Myocyte (in vitro differentiated cells): Measurements from ENCODE around the gene UBE2L3. TPM values are rescaled to one million over a fixed set of nuclear protein-coding genes. Genes with fewer than 3 reads are reported as not detected.
A peak's percentile ranks its signal among the peaks of the same experiment; 100 is the strongest.
"Not testable (repeated sequence)": the region's sequence is repeated elsewhere in the genome, so short reads cannot be mapped to it uniquely, and the experiment has no call there.

Experiments used
- DNase-seq: peaks from one replicate; pipeline ENCODE4 v3.0.0-alpha.2; 2012; ENCODE audit warnings: low read depth
- polyA plus RNA-seq: library from polyadenylated mRNA; unstranded; fragments of >200 nt; gene quantifications from one replicate; pipeline ENCODE4 v1.2.1, GENCODE V29; 2012; ENCODE audit warnings: missing spikeins
- total RNA-seq: library from RNA; depleted of rRNA; stranded (reverse); fragments of >200 nt; gene quantifications from 2 replicates; pipeline ENCODE4 v1.2.3, GENCODE V29; 2014

Gene UBE2L3
- total RNA-seq = 70.4 TPM in 2 replicates
- 64.8 TPM for polyA plus RNA-seq

DNA sequence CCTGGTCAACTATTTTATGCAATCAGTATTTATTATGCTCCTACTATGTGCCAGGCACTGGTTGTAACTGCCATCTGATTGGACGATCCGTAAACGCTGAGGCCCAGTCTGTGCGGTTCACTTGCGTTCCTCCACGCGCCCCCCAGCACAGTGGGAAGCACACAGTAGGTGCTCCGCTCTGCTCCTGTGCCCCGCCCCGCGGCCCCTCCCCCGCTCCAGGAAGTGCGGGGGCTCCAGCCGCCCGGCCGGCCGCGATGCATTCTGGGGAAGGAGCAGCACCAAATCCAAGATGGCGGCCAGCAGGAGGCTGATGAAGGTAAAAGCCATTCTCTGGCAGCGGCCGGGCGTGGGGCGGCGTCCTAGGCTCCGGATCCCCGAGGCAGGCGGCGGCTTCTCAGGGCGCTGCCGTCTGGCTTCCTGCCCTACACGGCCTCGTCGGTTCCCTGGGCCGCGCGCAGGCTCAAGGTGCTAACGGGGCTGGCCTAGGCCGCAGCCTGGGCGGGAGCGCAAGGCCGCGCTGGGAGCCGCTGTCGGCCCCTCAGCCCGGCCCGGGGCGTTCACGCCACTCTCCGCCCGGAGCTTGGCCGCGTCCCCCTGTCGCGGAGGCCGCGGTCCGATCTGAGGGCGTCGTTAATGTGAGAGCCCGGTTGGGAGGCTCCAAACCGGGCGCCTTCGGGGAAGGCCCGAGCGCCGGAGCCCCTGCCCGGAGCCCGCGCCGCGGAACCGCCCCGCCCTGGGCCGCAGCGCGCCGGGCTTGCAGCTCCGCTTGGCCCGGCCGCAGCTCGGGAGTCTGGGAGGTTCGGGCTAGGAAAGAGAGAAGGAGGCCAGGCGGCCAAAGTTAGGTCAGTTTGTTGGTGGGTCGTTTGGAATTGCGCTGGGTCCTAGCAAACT lies at the start of gene UBE2L3:
Gene UBE2L3 (plus strand): TSS at position 259 of the 891 bp plus-strand sequence. CDS start 31 bp downstream, at position 290.
- DNase-seq = peak; percentile 84

DNA sequence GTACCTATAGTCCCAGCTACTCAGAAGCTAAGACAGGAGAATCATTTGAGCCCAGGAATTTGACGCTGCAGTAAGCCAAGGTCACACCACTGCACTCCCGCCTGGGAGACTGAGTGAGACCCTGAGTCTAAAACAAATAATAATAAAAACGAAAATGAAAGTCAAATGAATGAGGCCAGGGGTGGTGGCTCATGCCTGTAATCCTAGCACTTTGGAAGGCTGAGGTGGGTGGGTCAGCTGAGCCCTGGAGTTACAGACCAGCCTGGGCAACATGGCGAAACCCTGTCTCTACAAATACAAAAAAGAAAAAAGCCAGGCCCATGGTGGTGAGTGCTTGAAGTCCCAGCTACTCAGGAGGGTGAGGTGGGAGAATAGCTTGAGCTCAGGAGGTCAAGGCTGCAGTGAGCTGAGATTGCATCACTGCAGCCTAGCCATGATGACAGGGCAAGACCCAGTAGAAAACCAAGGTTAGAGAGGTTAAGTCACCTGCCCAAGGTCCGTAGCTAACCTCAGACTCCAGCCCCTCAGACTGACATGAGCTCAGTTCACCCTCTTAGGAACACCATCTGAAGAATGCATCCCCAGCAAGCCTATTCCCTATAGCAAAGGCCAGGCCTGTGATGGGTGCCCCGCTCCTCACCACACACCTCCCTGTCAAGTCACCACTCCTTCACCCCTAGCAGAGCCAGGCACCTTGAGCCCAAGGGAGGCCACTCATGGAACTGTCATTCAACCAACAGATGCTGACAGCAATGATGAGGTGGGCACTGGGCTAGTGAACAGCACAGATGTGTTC lies 40.6 kb upstream of the UBE2L3 start:
- not testable (repeated sequence) for DNase-seq

DNA sequence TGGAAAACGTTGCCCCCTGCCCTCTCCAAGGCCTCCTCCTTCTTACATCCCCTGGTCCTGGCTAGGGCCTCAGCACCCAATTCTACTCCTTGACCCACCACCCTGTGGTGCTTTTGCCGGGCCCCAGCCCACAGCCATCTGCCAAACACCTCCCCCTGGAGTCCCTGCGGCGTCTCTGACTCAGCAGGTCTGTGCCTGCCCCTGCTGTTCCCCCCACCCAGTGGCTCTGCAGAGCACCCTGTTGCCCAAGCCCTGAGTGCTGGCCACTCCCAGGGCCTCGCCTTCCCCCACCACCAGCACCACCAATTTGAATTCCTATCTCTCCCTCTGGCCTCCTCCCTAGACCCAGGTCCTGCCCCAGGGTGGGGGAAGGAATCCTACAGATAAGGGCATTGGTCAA lies 36.0 kb upstream of the UBE2L3 start:
- DNase-seq = not testable (repeated sequence)

DNA sequence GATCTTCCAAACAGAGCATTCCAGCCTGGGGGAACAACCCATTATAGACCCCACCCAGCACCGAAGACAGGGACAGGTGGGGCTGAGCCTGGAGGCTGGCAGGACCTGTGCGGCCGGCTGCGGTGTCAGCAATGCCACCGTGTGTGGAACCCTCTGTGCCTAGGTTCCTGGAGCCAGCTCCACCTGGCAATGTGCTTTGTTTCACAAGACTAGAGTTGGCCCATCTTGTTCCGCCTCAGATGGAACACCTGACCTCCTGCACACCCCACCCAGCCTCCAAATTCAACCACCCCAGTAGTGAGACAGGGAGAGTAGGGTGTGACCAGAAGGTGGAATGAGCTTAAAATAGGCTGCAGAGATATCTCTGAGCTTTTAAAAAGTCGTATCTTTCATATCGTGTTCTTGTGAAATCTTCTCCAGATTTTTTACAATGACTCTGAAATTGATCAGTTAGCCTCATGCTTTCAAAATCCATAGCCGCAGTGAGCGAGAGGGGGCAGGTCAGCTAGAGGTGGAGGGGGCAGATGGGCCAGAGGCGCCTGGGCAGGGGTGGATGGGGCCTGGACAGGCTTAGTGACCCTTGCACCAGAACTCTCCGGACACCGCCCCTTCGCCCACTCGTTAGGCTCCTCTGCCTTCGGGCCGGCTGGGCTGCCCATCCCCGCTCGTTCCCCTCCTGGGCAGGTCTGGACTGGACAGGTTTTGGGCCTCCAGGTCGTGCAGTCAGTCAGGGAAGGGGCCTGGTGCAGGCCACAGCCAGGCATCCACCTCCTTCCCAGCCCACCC lies 34.5 kb upstream of the UBE2L3 start:
- not testable (repeated sequence) for DNase-seq

DNA sequence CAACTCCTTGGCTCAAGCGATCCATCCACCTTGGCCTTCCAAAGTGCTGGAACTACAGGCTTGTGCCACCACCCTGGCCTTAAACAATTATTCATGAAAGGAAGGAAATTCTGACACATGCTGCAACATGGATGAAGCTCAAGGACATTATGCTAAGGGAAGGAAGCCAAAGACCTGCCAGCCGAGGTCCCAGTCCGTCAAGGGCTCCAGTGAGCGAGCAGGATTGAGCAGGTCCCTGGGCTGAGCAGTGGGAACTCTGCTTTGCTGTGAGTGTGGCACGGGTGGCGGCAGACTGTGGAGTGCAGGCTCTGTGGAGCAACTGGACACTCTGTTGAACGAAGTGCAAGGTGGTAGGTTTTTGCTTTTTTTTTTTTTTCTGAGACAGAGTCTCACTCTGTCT lies 27.7 kb upstream of the UBE2L3 start:
- not testable (repeated sequence) for DNase-seq

- not testable (repeated sequence) for DNase-seq
These were observed 22.8 kb upstream of the UBE2L3 start for GRCh38 chr22:21544432-21545322.

- not testable (repeated sequence) for DNase-seq
These were observed 18.0 kb upstream of the UBE2L3 start for GRCh38 chr22:21549558-21549957.

- not testable (repeated sequence) for DNase-seq
These were observed 17.4 kb upstream of the UBE2L3 start for GRCh38 chr22:21550008-21550677.

GRCh38 chr22:21550678-21551047 lies 16.9 kb upstream of the UBE2L3 start:
- not testable (repeated sequence) for DNase-seq

- DNase-seq = not testable (repeated sequence)
These were observed 16.2 kb upstream of the UBE2L3 start, which contains the start of gene RIMBP3C for GRCh38 chr22:21551361-21551760. TSS of gene RIMBP3C (minus strand) at chr22:21551461. CDS start at chr22:21550976, 485 bp downstream.

- not testable (repeated sequence) for DNase-seq
These were observed 8.0 kb upstream of the UBE2L3 start for GRCh38 chr22:21559345-21560125.

DNA sequence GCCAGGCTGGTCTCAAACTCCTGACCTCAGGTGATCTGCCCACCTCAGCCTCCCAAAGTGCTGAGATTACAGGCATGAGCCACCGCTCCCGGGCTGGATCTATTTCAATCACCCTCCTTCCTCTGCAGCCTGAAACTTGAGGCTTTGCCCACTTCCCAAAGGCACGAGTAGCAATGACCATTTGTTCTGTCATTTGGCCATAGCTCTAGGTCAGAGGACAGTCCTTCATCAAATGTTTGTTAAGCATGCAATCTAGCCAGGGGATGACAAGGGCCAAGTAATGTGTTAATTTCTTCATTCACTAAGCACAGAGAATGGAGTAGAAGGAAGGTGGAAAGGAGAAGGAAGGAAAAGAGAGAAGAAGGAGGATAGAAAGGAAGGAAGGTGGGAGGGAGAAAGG lies 6.9 kb upstream of the UBE2L3 start:
- DNase-seq = not testable (repeated sequence)

DNA sequence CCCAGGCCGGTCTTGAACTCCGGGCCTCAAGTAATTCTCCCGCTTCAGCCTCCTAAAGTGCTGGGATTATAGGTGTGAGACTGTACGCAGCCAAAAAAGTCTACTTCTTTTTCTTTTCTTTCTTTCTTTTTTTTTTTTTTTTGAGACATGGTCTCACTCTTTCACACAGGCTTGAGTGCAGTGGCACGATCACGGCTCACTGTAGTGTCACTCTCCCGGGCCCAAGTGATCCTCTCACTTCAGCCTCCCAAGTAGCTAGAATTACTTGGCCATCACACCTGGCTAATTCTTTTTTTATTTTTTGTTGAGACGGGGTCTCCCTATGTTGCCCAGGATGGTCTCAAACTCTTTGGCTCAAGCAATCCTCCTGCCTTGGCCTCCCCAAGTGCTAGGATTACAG lies 3.6 kb upstream of the UBE2L3 start:
- no peak for DNase-seq

GRCh38 chr22:21564411-21564810 lies 3.1 kb upstream of the UBE2L3 start:
- DNase-seq = no peak

DNA sequence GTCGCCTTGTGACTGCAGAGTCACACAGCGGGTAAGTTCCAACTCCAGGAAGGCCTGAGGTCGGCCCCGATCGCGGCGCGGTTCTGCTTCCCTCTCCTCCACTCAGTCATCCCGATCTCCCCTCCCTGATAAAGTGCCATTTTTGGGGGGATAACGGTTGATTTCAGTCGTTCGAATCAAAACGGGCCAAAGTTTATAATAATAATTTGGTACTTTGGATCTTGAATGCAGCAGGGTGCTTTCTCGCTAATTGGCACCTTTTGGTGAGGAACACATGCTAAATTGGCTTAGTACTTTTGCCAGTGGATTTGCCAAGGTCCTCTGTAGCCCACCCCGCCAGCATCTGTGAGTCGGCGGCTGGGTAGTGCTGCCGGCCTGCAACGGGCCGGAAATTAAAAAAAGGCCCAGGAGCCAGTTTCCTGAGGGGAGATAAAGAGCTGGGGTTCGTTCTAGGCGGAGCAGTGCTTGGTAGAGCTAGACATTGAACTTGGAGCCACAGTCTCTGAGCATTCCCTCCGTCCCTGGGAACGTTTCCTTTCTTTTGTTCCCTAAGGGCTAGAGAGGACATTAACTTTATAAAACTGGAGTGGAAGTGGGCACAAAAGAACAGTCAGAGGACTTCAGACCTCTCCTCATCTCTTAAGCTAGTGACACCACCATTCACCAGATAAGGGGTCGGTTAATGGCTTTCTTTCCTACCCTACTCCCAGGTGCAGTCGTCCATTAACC lies 997 bp downstream of the UBE2L3 start:
- DNase-seq = peak; percentile 32

- not testable (repeated sequence) for DNase-seq
These were observed 1.5 kb downstream of the UBE2L3 start for GRCh38 chr22:21569076-21569427.

DNA sequence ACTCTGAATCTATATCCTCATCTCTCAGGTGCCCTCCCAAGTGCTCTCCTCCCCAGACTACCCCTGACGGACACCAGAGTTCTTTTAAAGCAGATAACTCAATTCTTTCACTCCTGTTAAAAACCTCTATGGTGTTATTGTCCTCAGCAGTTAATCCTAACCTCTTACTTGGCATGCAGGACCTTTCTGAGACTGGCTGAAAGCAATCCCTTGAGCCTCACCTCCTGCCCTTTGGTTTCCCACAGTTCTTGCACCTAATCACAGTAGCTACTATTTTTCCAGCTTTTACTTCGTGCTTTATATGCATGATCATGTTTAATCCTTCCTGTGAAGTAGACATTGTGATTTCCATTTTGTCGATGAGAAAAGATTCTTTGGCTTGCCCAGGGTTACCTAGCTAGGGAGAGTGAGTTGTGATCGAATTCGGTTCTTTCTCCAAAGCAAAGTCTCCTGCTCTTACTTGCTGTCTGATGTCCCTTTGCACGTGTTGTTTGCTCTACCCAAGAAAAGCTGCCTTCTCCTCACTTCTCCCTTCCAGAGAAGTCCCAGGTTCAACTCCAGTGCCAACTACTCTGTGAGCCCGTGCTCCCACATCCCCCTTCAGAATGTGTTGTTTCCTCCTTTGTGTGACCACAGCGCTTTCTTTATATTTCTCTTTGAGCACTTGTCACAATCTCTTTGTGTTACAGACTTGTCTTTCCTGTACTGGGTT lies 2.1 kb downstream of the UBE2L3 start:
- DNase-seq = no peak
